Heart left ventricle (tissue), 16 donors: Measurements from ENCODE around the gene CDKN1C. TPM values are rescaled to one million over a fixed set of nuclear protein-coding genes. Genes with fewer than 3 reads are reported as not detected.
A peak's percentile ranks its signal among the peaks of the same experiment; 100 is the strongest.

Experiments
- ATAC-seq, 4 donors: fragments of 200-7000 bp; cut with Tn5 transposase; one replicate each; pipeline ENCODE4 v1.9.1; 2020 to 2022; ENCODE audit warnings: moderate library complexity in 4 of 4, mild to moderate bottlenecking in 3 of 4, moderate number of reproducible peaks in 1 of 4
- DNase-seq, 5 donors: peaks; one replicate each; pipeline ENCODE4 v3.0.0-alpha.2; 2020
- H3K27ac ChIP-seq, 12 donors: fragments of 200-600 bp; sonication (generic) in 4 of 12; one replicate each; pipeline versions ENCODE4 v1.5.0 to v1.8.0; 2016 to 2022; ENCODE audit warnings: mild to moderate bottlenecking in 2 of 12
- H3K27me3 ChIP-seq, 9 donors: fragments of 200-600 bp; sonication (generic) in 2 of 9; one replicate each; pipeline versions ENCODE4 v1.5.1 to v1.8.0; 2016 to 2022; ENCODE audit warnings: mild to moderate bottlenecking in 3 of 9
- H3K36me3 ChIP-seq, 9 donors: fragments of 200-600 bp; sonication (generic) in 2 of 9; one replicate each; pipeline versions ENCODE4 v1.5.0 to v1.8.0; 2018 to 2022; ENCODE audit warnings: mild to moderate bottlenecking in 2 of 9
- H3K4me1 ChIP-seq, 12 donors: fragments of 200-600 bp; sonication (generic) in 4 of 12; one replicate each; pipeline versions ENCODE4 v1.5.0 to v1.8.0; 2016 to 2022; ENCODE audit warnings: mild to moderate bottlenecking in 3 of 12
- H3K4me3 ChIP-seq, 12 donors: fragments of 200-600 bp; sonication (generic) in 4 of 12; one replicate each; pipeline versions ENCODE4 v1.5.0 to v1.8.0; 2017 to 2022; ENCODE audit warnings: mild to moderate bottlenecking in 9 of 12, moderate library complexity in 4 of 12
- H3K9me3 ChIP-seq, 12 donors: fragments of 200-600 bp; sonication (generic) in 4 of 12; one replicate each; pipeline versions ENCODE4 v1.5.0 to v1.8.0; 2016 to 2022; ENCODE audit warnings: mild to moderate bottlenecking in 1 of 12
- POLR2A ChIP-seq, 2 donors: fragments of 450-650 bp; IDR thresholded peaks; one replicate each; pipeline ENCODE4 v1.6.1; 2017; ENCODE audit warnings: antibody characterized with exemption in 2 of 2, mild to moderate bottlenecking in 2 of 2, moderate library complexity in 2 of 2
- WGBS, 4 donors: extraction: QIAGEN DNeasy Blood & Tissue Kit in 2 of 4; methylation state at CpG; one replicate each; pipeline versions ENCODE4 v1.1.5 to v1.1.7; 2013 to 2018; 5-methylcytosine and 5-hydroxymethylcytosine counted together
- intact Hi-C, 10 donors: fragments of 100-400 bp; cut with DNase I; formaldehyde crosslinking; loops; one replicate each; pipeline versions ENCODE4 v1.11.1 to v1.14.2; 2022
- polyA plus RNA-seq, 2 donors: library from polyadenylated mRNA; stranded (reverse); fragments of 200-250 nt; gene quantifications; one replicate each; pipeline ENCODE4 v1.2.3, GENCODE V29; 2013
- total RNA-seq, 9 donors: library from RNA; depleted of rRNA in 2 of 9; stranded (reverse); fragments of >200 nt in 2 of 9; fragmentation: NEBNext Ultra II Directional in 3 of 9; extraction: Animal tissue kit (Norgen Biotek cat#: 25700) in 3 of 9; gene quantifications; one replicate each; pipeline versions ENCODE4 v1.1.0 to v1.2.4, GENCODE V29; 2016 to 2023
- TF ChIP-seq, protein P1 (sequence below), 12 donors: fragments of 200-600 bp; sonication (generic) in 4 of 12; IDR thresholded peaks; one replicate each; pipeline versions ENCODE4 v1.5.0 to v1.8.0; 2018 to 2022; ENCODE audit warnings: antibody characterized with exemption in 12 of 12, mild to moderate bottlenecking in 5 of 12
- donor health status: ischemic (EF 13 %, LVEDD 7.1; RV severe dilation, severe dysfunction).
- donor health status: healthy with polysubstance abuse.
- donor health status: DM: no; HTN: yes; CAD: no.
- donor health status: DM: no; HTN: no; CAD: no.
- donor health status: ischemic (EF 25% LVEDD 6.9; RV normal size, moderate dysfunction).
- donor health status: ischemic (EF 25% LVEDD 5.7; RV mildly dilated, moderate dysfunction).
- donor health status: healthy.
- donor health status: DM: yes; HTN: yes; CAD: no.
- donor health status: ischemic (EF 35%, LVEDD 5.7; RV mildly dilated, moderate dysfunction).
- donor health status: nonischemic (EF 11% LVEDD 7.7; RV severe dilation, severe dysfunction).
- donor health status: DM: yes; HTN: yes; CAD: no.
- donor health status: PGD.
- donor health status: ischemic (EF 29% LVEDD 5.4; RV normal size, mild dysfunction).
- donor health status: nonischemic (EF 23%, LVEDD 6.1; RV moderate dilation, normal function).

The CDKN1C gene
- total and polyA plus RNA-seq, 11 donors = 18.8 to 42.5 (median 33.4) TPM

DNA sequence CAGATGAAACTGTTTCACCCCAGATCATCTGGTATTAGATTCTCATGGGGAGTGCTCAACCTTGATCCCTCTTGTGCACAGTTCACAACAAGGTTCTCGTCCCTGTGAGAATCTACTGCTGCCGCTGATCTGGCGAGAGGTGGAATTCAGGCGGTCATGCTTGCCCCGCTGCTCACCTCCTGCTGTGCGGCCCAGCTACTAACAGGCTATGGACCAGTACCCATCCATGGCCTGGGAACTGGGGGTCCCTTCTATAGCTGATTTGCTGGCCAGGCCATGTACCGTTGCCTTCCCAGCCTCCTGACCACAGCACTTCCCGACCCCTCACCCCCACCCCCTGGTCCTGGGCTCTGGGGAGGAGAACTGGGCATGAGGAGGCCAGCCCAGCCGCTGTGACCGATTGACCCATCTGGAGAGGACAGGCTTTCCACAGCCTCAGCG, 41.1 kb upstream of the CDKN1C start:
- H3K27me3 ChIP-seq = peaks cover 7 to 43% (median 25%) of the 10 kb centered on the region in 9 donors
- H3K4me3 ChIP-seq = no peak overlapping the region
- 91 to 98% (median 93%) methylated on average over 8 to 11 of the region's 11 CpGs for WGBS, 4 donors
- H3K4me1 ChIP-seq = peaks cover 4 to 36% (median 17%) of the 10 kb centered on the region in 12 donors
- intact Hi-C loops = no loop called here
- H3K27ac ChIP-seq = no peak overlapping the region
- TF ChIP-seq POLR2A (IDR thresholded peaks at IDR 0.05) = no peak
- TF ChIP-seq, protein P1, sequence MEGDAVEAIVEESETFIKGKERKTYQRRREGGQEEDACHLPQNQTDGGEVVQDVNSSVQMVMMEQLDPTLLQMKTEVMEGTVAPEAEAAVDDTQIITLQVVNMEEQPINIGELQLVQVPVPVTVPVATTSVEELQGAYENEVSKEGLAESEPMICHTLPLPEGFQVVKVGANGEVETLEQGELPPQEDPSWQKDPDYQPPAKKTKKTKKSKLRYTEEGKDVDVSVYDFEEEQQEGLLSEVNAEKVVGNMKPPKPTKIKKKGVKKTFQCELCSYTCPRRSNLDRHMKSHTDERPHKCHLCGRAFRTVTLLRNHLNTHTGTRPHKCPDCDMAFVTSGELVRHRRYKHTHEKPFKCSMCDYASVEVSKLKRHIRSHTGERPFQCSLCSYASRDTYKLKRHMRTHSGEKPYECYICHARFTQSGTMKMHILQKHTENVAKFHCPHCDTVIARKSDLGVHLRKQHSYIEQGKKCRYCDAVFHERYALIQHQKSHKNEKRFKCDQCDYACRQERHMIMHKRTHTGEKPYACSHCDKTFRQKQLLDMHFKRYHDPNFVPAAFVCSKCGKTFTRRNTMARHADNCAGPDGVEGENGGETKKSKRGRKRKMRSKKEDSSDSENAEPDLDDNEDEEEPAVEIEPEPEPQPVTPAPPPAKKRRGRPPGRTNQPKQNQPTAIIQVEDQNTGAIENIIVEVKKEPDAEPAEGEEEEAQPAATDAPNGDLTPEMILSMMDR (IDR thresholded peaks at IDR 0.05) = no peak
- H3K36me3 ChIP-seq = no peaks in the 10 kb centered on the region
- ATAC-seq (no peak), DNase-seq (peak in 3 of 5 donors; percentile 15 to 40 (median 21))
- H3K9me3 ChIP-seq = no peaks in the 10 kb centered on the region

DNA sequence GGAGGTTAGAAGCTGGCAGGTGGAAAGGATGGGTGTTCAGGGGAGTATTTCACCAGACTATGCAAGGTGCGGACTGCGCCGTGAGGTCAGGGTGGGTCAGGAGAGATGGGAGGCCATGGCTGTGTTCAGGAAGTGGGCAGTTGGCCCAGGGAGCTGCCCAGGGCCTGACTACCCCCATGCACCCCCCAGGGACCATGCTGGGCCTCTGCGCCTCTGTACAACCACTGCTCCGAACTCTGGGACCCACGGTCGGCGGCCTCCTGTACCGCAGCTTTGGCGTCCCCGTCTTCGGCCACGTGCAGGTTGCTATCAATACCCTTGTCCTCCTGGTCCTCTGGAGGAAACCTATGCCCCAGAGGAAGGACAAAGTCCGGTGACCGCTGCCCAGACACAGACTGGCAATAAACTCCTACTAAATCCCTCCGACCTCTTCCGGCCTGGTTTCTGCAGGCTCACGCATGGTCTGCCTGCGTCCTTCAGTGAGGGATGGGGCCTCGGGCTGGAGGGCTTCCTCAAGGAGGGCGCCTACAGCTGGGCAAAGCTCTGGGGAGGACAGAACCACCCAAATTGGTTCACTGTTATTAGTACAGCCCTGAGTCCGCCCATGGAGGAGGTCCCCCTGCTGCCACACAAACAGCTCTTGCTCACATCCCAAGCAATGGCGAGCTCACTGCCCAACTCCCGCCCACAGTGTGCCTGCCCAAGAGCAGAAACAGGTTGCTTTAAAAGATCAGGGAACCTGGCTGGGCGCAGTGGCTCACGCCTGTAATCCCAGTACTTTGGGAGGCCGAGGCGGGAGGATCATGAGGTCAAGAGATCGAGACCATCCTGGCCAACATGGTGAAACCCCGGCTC, 39.5 kb upstream of the CDKN1C start:
- H3K4me1 ChIP-seq = peaks cover 4 to 33% (median 14%) of the 10 kb centered on the region in 12 donors
- no peak overlapping the region for H3K27ac ChIP-seq
- peaks cover 6 to 36% (median 23%) of the 10 kb centered on the region in 9 donors for H3K27me3 ChIP-seq
- no peak overlapping the region for H3K4me3 ChIP-seq
- DNase-seq = peak in 3 of 5 donors; percentile 18 to 58 (median 25)
- intact Hi-C loops = no loop called here
- H3K36me3 ChIP-seq = no peaks in the 10 kb centered on the region
- ATAC-seq = no peak
- no peaks in the 10 kb centered on the region for H3K9me3 ChIP-seq
- 89 to 94% (median 91%) methylated on average over 29 to 30 of the region's 30 CpGs for WGBS, 4 donors
- TF ChIP-seq, protein P1 (IDR thresholded peaks at IDR 0.05) = no peak
- TF ChIP-seq POLR2A (IDR thresholded peaks at IDR 0.05) = no peak

DNA sequence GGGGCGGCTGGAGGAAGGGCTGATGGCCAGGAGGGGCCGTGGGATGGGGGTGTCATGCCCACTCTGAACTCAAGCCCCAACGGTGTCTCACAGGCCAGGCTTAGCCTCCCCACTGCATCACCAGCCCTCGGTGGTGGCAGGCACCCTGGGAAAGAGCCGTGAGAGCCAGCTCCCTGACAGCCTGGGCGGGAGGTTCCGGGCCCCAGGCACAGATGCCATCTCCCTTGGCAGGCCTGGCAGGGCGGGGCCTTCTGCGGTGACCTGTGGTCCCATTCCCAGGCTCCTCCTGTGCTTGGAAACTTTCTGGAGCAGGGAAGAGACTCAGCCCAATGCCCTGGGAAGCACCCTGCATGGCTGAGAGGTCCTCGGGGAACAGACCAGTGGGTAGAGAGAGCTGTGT, 38.8 kb upstream of the CDKN1C start:
- Histone ChIP-seq H3K4me3 (no peak overlapping the region), H3K4me1 (peaks cover 0 to 32% (median 11%) of the 10 kb centered on the region in 12 donors), H3K27ac (peak overlapping the region in 1 of 12 donors; percentile 27), H3K27me3 (peaks cover 0 to 30% (median 21%) of the 10 kb centered on the region in 9 donors), H3K9me3 (no peaks in the 10 kb centered on the region), H3K36me3 (no peaks in the 10 kb centered on the region)
- TF ChIP-seq POLR2A (IDR thresholded peaks at IDR 0.05) = no peak
- TF ChIP-seq, protein P1 (IDR thresholded peaks at IDR 0.05) = no peak
- WGBS, 4 donors = 72 to 90% (median 76%) methylated on average over 5 to 10 of the region's 10 CpGs
- ATAC-seq (peak in 3 of 4 donors; percentile 9 to 55 (median 44)), DNase-seq (peak in 2 of 5 donors; percentile 41 to 42)
- intact Hi-C loops = no loop called here
